Measurements from ENCODE around the gene HLF.

Gene HLF

DNA sequence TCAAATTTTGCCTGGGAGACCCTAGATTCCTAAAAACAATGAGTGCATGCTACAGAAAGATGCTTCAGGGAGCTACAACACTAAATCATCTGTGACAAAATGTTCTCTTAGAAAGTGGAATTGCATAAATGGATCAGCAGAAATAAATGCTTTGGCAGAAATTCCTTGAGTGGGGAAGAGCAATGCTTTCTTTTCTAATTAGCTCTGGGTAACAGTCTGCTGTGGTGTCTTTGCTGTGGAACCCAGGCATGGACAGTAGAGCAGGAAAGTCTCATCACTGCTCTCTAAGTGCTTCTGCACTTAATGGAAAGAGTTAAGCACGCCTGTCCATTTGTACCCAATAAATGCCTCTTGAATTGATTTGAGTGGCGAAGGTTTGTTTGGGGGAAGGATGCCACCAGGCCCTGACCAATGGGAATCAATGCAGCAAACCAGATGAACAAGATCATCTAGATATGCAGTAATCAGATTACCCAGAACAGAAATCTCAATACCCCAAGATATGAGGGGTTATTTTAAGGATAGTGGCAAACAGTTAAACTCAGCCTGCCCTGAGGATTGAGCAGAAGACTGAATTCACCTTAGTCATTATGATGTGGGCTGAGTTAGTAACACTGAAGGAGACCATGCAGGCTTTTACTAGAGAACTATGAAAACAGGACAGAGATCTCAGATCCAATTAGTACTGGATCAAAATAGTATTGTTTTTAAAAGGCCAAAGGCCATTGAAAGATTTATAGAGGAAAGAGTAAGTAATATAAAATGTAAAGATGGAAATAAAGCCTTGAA lies 13.6 kb downstream of the HLF start:
- DNase-seq, result no peak

DNA sequence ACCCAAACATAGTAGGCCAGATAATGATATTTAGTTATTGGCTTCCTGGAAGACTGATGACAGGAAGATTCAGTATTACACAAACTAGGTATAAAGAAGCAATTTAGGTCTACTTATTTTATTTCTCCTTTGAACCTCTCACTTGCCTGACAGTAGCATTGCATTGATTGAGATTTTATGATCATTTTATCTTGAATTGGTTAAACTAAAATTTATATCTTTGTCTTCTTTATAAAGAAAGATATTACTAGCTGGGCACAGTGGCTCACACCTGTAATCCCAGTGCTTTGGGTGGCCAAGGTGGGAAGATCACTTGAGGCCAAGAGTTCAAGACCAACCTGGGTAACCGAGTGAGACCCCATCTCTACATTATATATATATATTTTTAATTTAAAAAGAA lies 14.4 kb downstream of the HLF start:
- no peak for DNase-seq

DNA sequence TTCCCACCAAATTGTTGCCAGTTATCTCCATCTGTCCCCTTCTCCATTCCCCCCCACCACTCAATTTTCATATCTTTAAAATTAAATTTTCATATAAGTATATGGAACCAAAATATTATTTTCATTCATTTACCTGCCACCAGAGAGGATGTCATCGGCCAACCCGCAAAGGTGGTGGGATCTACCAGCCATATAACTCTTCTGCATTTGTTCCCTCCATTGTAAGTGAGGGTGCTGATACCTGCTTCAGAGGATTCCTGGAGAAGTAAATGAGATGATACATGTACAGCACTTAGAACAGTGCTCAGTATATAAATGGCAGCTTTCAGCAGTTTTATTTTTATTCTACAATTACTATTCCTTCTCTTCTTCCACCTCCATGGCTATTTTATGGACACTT lies 15.0 kb downstream of the HLF start:
- DNase-seq, result no peak

DNA sequence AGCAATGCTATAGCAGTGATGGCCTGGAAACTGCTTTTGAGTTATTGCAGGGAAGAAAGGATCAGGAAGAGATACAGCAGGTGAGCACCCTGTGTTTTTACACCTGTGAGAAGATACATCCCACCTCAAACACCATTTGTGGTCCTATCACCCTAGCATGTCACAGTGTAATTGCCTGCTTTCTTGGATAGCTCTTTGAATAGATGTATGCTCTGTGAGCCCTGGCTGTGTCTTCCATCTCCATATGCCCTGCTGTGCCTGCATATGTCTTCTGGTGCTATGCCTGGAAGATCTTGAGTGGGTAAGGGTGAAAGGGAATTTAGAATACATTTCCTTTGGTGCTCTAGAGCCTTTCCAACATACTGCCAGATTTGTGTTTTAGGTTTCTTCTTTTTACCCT lies 15.5 kb downstream of the HLF start:
- DNase-seq, result no peak

DNA sequence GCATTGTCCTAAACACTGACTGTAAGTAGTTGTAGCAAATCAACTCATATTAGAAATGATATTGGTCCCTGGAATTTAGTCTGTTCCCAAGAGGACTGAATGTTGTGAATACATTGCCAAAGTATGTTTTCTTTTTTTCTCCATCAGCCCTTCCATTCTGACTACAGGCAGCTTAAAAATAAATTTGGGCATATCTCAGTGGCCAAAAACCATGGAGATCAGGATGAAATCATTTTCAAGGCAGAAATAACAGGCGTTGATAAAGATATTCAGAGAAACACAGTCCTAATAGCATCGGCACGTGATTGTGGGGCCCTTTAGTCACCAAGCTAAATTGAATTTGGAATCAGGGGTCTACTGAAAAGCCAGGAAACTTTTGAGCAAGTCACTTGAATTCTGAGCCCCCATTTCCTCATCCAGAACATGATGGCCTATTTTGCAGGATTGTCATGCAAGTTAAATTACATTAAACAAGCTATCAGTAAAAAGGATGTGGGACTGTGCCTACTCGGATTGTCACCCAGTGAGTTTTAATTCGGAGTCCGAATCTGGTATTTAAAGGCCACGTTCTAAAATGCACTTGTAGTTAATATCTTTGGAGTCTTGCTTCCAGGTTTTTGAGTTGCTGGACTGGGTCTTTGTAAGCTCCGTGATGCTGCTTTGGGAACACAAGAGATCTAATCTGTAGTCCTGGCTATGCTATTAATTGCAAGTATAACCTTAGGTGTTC lies 17.1 kb downstream of the HLF start:
- DNase-seq, result no peak

DNA sequence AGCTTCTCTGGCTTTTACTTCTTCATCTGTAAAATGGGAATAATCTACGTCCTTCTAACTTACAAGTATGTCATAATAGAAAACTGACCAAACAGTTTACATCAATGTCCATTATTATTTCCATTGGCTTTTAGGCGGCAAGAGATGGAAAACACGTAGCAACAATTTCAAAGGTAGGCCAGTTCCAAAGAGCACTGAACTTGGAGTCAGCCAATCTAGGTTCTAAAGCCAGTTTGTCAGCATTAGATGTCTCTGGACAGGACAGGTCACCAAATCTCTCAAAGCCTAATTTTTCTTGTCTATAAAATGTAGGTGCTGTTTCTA lies 17.6 kb downstream of the HLF start:
- no peak for DNase-seq

DNA sequence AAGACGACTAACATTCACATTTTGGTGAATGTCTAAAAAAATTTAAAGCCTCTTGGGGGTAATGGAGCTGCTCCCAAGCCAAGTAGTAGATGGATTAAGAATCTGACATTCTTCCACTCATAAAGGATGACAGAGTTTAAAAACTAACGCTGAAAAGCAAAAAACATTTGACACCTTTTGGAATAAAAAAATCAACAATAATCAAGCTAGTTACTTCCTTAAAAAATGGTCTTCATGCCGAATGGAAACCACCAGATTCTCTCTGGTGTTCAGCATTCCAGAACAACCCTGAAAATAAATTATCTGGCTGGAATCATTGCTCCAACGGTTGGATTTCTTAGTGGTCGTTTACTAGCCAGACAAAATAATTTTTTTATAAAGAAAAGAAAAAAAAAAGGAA lies 18.0 kb downstream of the HLF start:
- DNase-seq, result no peak

DNA sequence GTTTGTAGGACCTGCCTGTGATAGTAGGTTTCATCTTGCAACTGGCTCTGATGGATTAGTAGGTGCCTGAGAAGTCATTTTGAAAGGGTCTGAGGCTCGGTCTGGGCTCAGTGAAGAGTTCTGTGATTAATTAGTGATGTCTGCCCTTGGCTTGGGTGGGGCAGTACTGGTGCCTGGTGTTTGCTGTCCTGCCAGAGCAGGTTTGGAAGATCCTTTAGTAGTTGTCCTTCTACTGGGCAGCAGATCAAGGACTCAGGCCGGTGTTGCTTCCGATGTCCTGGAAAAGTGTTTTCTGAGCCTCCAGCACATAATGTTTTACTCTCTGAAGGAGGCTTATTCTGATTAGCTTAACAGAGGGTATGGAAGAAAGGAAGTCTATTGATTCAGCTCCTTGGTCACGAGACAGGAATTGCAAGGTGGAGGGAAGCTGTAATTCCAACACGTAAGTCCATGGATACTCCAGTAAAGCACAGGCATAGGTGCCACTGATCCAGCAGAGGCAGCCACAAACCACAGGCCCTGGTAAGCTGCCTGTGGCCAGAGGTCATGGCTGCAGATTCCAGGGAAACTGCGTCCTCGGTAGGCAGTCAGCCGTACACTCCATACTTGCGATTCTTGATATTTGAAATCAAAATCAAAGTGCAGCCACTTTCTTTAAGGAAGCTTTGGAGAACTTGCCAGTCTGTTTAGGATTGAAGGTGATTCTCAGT lies 18.7 kb downstream of the HLF start:
- DNase-seq, result no peak

DNA sequence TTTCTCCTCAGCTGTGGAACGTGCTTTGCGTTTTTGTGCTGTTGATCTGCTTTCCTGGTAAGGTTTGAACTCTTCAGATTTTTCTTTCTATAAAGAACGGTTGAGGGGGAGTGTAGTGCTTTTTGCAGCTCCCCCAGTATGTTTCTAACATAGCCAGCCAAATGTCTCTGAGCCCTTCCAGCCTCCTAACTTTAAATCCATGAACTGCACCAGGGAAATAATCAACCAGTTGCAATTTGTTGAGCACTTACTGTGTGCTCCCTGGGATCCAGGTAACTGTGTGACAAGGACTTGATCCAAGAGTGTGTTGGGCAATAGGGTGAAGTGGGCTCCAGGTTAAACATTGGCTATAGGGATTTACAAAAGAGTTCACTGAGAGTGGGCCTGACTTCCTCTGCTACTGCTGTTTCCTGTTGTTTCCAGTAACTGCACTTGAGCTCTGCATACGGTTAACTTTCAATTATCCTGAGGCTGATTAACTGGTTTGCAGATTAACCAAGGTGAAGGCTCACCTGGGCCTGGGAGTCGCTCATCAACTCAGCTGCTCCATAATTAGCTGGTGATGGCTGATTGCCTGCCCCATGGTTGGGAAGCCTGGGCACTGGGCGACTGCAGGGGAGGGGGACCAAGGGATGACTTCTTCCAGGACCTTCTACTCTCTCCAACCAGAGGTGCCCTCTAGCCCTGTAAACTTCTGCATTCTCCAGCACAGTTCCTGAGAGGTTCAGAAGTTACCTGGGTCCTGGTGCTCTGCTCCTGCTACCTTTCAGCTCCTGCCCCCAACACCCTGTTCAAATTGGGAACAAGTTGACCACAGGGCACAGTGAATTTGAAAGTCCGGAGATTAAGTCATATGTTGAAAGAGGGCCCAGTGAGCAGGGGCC lies 19.5 kb downstream of the HLF start:
- peak; percentile 20 to 25 for DNase-seq

DNA sequence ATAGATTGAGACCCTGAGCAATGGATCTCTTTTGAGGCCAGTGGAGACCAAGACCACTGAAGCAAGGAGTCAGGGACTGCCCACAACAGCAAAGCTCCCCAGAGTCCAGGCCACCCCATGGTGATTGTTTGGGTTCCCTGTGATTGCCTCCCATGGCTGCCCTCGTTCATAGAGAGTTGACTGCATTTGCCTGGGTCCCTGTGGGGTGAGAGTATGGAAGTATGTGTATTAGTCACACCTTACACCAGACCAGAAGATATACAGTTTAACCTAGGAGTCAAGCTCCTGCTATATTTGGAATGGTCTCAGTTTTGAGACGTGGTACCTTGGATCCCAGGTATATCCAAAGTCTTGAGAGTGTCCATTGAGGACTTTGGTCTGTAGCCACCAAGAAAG lies 20.2 kb downstream of the HLF start:
- no peak for DNase-seq

DNA sequence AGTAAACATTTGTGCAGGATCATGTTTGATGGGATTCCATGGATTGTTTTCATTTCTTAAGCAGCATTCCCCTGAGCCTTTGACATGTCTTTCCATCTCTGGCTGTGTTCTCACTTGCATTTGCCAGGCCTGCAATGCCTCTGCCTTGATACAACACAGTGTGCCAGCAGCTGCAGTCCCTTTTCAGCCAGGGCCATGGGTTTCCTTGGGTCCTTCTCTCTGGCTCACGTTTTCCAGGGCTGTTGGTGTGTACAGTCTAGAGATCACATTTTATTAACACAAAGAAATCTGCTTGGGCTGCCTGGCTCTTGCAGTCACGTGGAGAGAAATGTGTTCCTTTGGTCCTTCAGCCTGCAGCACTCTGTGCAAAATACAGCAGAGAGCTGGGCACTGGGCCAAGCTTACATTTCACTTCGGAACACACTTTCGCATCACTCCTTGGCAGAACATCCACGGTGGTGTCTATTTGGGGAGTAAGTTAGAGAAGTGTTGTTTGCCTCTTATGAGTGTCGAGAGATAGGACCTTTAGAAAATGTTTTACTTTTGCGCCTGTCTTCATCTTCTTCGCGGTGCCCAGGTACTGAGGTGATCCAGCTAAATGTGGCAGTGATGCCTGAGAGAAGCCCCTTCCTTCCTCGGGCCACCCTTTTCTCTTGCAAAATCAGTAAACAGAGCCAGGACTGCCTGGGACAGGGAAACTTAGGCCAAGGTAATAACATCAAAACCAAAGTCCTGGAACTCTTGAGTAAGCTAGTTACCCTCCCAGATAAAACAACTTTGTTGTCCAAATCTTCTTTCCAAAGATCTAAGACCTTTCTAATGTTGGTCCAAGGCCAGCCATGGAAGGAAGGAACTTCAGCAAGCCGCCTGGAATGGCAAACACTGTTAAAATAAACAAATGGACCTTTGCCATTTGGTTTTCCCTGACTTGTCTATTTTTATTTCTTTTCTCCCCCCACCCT lies 20.9 kb downstream of the HLF start:
- no peak for DNase-seq

DNA sequence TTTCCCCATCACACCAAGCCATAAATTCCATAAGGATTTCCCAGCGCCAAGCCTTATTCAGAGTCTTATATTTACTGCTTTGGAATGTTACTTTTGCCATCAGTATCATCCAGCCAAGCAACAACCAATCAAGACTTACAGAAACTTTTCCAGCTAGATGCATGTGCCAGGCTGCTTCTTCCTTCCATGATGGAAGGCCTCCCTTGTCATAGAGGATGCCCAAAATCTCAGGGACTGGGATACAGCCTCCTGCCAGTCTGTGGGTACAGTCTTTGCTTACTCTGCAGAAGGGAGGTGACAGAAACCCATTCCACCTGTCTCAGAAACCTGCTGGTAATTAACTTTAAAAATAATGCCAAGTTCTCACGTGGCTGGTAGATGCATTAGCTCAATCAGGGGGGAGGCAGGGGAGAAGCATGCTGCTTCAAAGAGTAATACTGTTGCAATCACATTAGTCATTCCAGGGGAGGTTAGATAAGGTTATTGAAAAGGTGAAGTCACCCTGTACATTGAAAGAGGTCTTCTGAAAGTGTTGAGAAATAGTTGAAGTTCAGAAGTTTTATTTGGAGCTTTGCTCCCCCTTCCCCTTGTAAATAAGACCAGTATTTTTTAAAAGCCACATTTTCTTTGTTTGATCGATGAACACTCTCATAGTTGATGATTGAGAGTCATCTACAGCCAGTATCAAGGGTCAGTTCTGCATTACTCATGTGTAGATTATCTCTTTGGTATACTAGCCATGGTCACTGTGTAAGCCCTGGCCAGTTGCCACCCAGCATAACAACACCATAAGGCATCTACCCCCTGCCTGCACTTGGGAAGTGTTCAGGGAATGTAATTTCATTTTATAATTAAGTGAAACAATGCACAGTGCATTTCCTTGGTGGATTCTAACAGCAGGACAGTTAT lies 22.2 kb downstream of the HLF start:
- no peak for DNase-seq

DNA sequence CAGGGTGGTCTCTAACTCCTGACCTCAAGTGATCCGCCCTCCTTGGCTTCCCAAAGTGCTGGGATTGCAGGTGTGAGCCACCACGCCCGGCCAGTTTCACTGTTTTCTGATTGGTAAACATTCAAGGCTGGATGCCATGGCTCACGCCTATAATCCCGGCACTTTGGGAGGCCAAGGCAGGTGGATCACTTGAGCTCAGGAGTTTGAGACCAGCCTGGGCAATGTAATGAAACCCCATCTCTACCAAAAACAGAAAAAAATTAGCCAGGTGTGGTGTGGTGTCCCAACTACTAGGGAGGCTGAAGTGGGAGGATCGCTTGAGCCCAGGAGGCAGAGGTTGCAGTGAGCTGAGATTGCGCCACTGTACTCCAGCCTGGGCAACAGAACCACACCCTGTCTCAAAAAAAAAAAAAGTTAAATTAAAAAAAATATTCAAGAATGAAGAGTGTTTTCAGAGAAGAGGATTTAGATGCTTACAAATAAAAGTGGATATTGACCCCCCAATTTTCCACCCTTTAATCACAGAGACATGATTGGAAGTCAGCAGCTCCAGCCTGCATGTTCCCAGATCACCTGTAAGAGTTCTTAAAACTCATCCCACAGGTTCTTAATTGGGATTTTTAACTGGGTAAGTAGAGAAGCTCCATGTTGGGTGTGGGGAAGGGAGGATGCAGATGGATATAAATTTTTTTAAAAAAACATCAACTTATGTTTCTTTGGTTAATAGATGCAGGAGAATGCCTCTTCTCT lies 23.8 kb downstream of the HLF start:
- no peak for DNase-seq

DNA sequence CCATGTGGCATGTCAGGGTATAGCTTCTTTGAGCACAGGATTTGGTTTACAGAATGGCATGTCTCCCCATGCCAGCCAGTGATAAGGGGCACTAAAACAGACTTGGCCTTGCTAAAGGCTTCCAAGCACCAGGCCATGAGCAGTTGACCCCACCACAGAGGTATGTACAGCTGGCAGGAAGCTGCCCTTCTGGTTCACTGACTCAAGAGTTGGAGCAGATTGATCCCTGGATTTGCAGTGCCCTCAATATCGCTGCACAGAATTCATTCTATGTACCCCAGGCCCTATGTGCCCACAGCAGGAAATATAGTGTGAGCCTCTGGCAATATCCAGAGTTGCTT lies 24.3 kb downstream of the HLF start:
- no peak for DNase-seq

DNA sequence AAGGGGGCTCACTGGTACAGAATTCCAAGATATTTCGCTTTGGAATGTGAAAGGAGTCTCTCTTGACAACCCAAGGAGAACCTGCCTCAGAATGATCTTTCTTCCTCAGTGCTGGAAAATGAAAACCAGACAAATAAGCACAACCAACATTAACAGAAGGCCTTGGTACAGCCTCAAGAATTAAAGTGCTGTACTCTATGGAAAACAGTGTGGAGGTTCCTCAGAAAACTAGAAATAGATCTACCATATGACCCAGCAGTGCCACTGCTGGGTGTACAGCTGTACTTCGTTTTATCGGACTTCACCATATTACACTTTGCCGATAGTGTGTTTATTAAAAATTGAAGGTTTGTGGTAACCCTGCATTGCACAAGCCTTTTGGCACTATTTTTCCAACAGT lies 25.2 kb downstream of the HLF start:
- no peak for DNase-seq

DNA sequence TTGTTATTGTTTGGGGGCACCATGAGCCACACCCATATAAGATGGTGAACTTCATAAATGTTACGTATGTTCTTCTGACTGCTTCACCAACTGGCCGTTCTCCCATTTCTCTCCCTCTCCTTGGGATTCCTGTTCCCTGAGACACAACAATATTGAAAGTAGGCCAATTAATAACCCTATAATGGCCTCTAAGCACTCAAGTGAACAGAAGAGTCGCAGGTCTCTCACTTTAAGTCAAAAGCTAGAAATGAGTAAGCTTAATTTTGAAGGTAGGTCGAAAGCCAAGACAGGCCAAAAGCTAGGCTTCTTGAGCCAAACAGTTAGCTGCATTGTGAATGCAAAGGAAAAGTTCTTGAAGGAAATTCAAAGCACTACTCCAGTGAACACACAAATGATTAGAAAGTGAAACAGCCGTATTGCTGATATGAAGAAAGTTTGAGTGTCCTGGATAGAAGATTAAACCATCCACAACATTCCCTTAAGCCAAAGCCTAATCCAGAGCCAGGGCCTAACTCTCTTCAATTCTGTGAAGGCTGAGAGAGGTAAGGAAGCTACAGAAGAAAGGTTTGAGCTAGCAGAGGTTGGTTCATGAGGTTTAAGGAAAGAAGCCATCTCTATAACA lies 25.8 kb downstream of the HLF start:
- DNase-seq, result no peak

DNA sequence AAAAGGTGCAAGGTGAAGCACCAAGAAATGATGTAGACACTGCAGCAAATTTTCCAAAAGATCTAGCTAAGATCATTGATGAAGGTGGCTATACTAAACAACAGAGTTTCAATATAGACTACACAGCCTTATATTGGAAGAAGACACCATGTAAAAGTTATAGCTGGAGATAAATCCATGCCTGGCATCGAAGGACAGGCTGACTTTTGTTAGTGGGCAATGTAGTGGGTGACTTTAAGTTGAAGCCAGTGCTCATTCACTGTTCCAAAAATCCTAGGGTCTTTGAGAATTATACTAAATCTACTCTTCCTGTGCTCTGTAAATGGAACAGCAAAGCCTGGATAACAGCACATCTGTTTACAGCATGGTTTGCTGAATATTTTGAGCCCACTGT lies 26.4 kb downstream of the HLF start:
- DNase-seq, result no peak

DNA sequence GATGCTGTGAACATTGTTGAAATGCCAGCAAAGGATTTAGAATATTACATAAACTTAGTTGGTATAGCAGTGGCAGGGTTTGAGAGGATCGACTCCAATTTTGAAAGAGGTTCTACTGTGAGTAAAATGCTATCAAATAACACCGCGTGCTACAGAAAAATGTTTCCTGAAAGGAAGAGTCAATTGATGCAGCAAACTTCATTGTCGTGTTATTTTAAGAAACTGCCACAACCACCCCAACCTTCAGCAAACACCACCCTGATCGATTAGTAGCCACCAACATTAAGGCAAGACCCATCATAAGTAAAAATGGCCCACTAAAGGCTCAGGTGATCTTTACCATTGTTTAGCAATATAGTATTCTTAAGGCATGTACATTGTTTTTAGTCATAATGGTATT lies 27.3 kb downstream of the HLF start:
- DNase-seq, result no peak

DNA sequence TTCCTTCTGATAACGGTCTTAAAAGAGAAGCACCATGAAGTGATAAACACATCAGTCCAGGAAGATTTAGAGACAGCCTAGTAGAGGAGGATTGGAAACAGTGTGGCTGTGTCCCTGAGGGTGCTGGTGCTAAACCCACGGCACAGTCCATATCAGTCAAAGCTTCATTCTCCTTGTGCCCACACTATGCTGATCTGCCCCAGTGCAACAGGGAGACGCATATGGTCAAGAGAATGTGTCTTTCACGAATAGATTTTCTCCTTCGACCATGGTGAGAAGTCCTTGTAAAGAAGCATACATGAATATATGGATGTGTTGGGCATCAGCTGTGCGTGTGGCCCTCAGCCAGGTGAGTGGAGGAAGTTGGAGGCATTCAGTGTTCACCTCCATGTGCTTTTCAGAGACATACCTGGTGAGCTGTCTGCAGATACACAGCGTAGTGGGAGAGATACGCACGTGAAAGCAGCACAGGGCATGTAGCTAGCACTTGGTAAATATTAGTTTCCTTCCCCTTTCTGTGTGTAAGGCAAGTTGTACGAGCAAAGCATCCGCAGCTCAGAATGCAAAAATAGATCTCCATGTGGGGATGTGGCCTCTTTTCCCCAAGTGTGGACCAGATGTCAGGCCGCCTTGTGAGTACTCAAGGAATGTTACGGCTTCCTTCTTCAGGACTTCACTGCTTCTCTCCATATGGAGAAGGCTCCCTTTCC lies 29.4 kb downstream of the HLF start:
- DNase-seq, result peak; percentile 86 to 90

Data from Kasumi-1 (cell line).